Activated naive CD8-positive, alpha-beta T cell treated with anti-CD3 and anti-CD28 coated beads for 36 hours (primary cell): ENCODE results near the gene PLTP. TPM values are rescaled to one million over a fixed set of nuclear protein-coding genes. Genes with fewer than 3 reads are reported as not detected.
"Not testable (repeated sequence)": the region's sequence is repeated elsewhere in the genome, so short reads cannot be mapped to it uniquely, and the experiment has no call there.

Experiments
- DNase-seq: peaks from one replicate; pipeline ENCODE4 v3.0.0; 2021
- H3K27ac Mint-ChIP-seq: one replicate; pipeline ENCODE4 v1.8.0; 2022; ENCODE audit warnings: mild to moderate bottlenecking, moderate library complexity, mixed read lengths
- H3K27me3 Mint-ChIP-seq: one replicate; pipeline ENCODE4 v1.8.0; 2022; ENCODE audit warnings: mild to moderate bottlenecking, mixed read lengths
- H3K36me3 Mint-ChIP-seq: one replicate; pipeline ENCODE4 v1.8.0; 2021; ENCODE audit warnings: mild to moderate bottlenecking, mixed read lengths
- H3K4me1 Mint-ChIP-seq: one replicate; pipeline ENCODE4 v1.8.0; 2021; ENCODE audit warnings: mixed read lengths
- H3K4me3 Mint-ChIP-seq: one replicate; pipeline ENCODE4 v1.8.0; 2022; ENCODE audit warnings: mild to moderate bottlenecking, moderate library complexity, mixed read lengths
- H3K9me3 Mint-ChIP-seq: one replicate; pipeline ENCODE4 v1.8.0; 2022; ENCODE audit warnings: mixed read lengths
- total RNA-seq, 2 experiments: library from RNA; stranded (reverse); gene quantifications; one replicate each; pipeline ENCODE4 v1.2.3, GENCODE V29; 2021

Gene PLTP
- 1 to 10 TPM; 5.9 to 6.2 TPM for total RNA-seq

DNA sequence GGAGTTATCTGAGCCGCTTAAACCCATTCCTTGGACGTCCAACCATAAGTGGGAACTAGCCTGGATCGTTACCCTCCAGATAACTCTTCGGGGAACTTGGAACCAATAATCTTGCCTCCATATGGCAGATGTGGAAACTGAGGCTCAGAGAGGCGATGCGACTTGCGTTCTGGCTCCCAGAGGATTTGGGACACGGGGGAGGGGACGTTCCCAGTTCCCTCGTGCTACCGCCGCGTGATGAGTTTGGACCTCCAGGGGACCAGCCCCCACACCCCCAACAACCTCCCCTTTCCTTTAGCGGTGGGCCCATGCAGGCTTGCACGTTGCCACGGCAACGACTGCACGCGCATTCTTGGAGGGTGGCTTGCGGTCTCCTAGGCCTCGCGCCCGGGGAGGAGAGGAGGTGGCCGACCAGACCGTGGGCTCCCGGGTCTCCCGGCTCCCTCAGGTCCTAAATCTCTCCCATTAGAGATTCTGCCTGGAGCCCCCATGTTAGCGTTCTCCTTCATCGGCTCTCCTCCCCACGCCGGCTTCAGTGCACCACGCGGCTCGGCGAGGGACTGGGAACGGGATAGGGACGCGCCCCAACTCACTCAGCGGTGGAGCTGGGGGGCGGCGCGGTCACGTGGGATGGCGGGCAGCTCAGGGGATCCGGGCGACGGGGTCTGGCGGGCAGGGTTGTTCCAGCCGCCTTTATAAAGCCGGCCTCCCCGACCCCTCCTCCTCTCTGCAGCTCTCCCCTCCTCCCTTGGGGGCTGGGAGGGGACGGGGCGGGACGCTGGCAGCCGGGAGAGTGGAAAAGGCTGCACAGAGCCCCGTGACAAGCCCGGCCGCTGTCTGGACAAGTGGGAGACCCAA lies at the start of gene PLTP:
Gene PLTP (minus strand): TSS at position 670 of the 858 bp plus-strand sequence. CDS start 703 bp downstream, outside the sequence.
- Mint-ChIP-seq H3K27ac (peak within 1 kb of the TSS; percentile 58), H3K9me3 (no peaks in the 10 kb centered on the region), H3K4me1 (peaks cover 14% of the 10 kb centered on the region), H3K36me3 (no peaks in the 10 kb centered on the region), H3K4me3 (peak within 1 kb of the TSS; percentile 70), H3K27me3 (peaks cover 20% of the 10 kb centered on the region)
- peak; percentile 59 for DNase-seq

GRCh38 chr20:45959956-45960630 lies 48.1 kb upstream of the PLTP start:
- H3K4me1 Mint-ChIP-seq = peaks cover 2% of the 10 kb centered on the region
- H3K36me3 Mint-ChIP-seq = peaks cover 20% of the 10 kb centered on the region
- DNase-seq = no peak
- no peak overlapping the region for H3K27ac Mint-ChIP-seq
- no peaks in the 10 kb centered on the region for H3K9me3 Mint-ChIP-seq
- H3K27me3 Mint-ChIP-seq = no peaks in the 10 kb centered on the region
- no peak overlapping the region for H3K4me3 Mint-ChIP-seq

DNA sequence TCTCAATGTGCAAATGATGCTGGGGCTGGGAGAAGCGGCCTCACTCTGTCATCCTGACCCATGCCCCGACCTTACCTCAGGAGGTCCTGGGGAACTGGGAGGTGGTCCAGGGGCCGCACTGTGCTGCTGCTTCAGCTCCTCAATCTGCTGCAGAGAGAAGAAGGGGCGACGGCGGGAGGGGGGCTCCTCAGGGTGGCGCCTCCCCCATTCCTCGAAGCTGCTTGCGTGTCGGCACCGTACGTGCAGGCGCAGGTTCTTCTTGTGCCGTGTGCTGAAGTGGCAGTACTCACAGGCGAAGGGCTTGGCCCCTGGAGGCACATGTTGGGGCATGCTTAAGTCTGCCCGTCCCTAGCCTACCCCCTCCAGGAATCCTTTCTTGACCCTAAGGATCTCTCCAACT lies 47.2 kb upstream of the PLTP start:
- Mint-ChIP-seq H3K27me3 (no peaks in the 10 kb centered on the region), H3K4me3 (no peak overlapping the region), H3K4me1 (peaks cover 1% of the 10 kb centered on the region), H3K9me3 (no peaks in the 10 kb centered on the region), H3K27ac (no peak overlapping the region), H3K36me3 (peaks cover 20% of the 10 kb centered on the region)
- DNase-seq = no peak

GRCh38 chr20:45958593-45958992 lies 46.6 kb upstream of the PLTP start:
- Mint-ChIP-seq H3K9me3 (no peaks in the 10 kb centered on the region), H3K36me3 (peaks cover 22% of the 10 kb centered on the region), H3K4me1 (no peaks in the 10 kb centered on the region), H3K27ac (no peak overlapping the region), H3K27me3 (no peaks in the 10 kb centered on the region), H3K4me3 (no peak overlapping the region)
- no peak for DNase-seq

DNA sequence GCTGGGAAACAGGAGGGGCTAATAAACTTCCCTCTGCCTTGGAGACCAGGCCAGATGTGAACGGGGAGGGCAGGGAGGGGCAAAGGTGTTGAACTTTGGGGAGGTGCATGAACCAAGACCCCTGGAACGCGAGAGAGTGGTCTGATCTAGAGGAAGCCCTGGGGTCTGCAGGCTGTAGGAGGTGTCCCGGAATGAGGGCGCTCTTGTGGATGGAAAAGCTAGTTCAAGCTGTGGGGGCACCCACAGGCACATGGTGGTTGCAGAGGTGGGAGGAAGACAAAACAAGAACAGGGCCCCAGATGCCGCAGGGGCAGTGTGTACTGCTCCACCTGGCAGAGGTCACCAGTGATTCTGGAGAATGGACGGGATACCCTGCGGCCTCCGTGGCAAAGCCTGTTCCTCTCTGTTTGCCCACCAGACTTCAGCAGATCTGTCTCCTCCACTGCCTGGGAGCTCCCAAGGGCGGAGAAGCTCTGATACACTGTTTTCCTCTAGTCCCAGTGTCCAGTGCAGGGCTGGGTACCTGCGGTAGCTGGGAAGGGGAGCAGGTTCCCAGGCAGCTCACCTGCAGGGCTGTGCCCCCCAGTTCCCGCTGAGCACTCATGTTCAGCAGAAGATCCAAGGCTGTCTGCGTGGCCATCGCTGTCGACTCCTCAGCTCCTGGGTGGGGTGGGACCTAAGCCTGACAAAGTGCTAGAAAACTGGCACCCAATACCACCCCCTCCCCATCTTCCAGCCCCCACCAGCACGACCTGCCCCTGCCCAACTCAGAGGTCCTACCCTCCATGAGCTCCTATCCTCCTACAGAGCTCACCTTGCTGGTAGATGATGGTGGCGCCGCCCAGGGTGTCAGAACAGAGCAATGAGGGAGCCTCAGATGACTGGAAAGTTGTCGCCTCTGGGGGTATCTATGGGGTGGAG lies 45.3 kb upstream of the PLTP start:
- peaks cover 22% of the 10 kb centered on the region for H3K36me3 Mint-ChIP-seq
- no peak overlapping the region for H3K4me3 Mint-ChIP-seq
- no peaks in the 10 kb centered on the region for H3K27me3 Mint-ChIP-seq
- H3K4me1 Mint-ChIP-seq = no peaks in the 10 kb centered on the region
- no peak for DNase-seq
- H3K27ac Mint-ChIP-seq = no peak overlapping the region
- H3K9me3 Mint-ChIP-seq = no peaks in the 10 kb centered on the region

DNA sequence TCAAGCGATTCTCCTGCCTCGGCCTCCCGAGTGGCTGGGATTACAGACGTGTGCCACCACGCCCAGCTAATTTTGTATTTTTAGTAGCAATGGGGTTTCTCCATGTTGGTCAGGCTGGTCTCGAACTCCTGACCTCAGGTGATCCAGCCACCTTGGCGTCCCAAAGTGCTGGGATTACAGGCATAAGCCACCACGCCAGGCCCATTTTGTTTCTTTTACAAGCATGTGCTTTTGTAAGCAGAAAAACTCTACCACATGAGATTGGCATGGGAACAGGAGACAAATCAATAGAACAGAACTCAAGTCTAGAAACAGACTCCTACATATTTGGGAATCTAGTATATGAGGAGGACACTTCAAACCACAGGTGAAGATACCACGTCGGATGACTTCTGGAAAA lies 44.4 kb upstream of the PLTP start:
- H3K9me3 Mint-ChIP-seq, H3K4me3 Mint-ChIP-seq, H3K27ac Mint-ChIP-seq, DNase-seq, H3K4me1 Mint-ChIP-seq, H3K27me3 Mint-ChIP-seq: not testable (repeated sequence)
- H3K36me3 Mint-ChIP-seq = peaks cover 20% of the 10 kb centered on the region

- no peak for DNase-seq
- H3K4me1 Mint-ChIP-seq = no peaks in the 10 kb centered on the region
- peaks cover 14% of the 10 kb centered on the region for H3K36me3 Mint-ChIP-seq
- no peaks in the 10 kb centered on the region for H3K27me3 Mint-ChIP-seq
- H3K27ac Mint-ChIP-seq = no peak overlapping the region
- no peak overlapping the region for H3K4me3 Mint-ChIP-seq
- no peaks in the 10 kb centered on the region for H3K9me3 Mint-ChIP-seq
These were observed 41.7 kb upstream of the PLTP start for GRCh38 chr20:45953672-45954071.

GRCh38 chr20:45952861-45953260 lies 40.9 kb upstream of the PLTP start:
- no peaks in the 10 kb centered on the region for H3K27me3 Mint-ChIP-seq
- no peak overlapping the region for H3K4me3 Mint-ChIP-seq
- H3K27ac Mint-ChIP-seq = no peak overlapping the region
- DNase-seq = no peak
- H3K9me3 Mint-ChIP-seq = no peaks in the 10 kb centered on the region
- peaks cover 10% of the 10 kb centered on the region for H3K36me3 Mint-ChIP-seq
- no peaks in the 10 kb centered on the region for H3K4me1 Mint-ChIP-seq

DNA sequence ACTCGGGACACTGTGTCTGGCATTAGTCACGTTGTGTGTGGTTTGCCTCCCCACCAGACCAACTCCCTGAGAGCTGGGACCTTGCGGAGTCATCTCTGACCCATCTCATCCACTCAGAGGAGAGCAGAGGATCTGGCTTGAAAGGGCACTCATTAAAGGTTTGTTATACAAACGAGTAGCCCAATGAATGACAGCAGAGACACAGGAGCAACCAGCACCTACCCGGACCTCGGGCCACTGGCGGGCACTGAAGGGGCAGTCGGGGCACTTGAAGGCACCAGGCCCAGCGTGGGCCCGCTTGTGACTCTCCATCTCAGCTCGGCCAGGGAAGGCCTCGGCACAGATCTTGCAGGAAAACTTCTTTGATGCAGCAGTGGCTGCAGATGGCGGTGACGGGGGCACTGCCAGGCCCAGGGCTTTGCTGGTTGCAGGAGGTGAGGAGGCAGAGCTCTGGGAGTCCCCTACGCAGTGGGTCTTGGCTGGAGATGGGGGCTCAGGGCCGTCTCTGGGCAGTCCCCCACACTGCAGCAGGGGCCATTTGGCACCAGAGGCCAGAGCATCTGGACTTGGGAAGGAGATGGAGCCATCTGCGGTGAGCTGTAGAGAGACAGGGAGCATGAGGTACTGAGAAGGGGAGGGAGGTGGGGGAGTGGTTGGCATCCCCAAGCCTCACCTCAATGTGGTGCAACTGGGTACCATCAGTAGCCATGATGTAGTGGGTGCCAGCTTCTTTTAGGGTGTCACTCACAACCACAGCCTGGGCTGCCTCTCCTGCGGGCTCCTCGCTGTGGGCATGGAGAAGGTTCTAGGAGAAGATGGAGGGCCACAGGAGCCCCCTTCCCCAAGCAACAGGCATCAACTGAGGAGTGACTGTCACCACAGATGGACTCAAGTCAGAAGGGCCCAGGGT lies 40.2 kb upstream of the PLTP start:
- no peak overlapping the region for H3K4me3 Mint-ChIP-seq
- no peaks in the 10 kb centered on the region for H3K27me3 Mint-ChIP-seq
- DNase-seq = no peak
- H3K27ac Mint-ChIP-seq = no peak overlapping the region
- H3K36me3 Mint-ChIP-seq = peaks cover 10% of the 10 kb centered on the region
- H3K4me1 Mint-ChIP-seq = no peaks in the 10 kb centered on the region
- H3K9me3 Mint-ChIP-seq = no peaks in the 10 kb centered on the region

GRCh38 chr20:45950330-45950646 lies 38.3 kb upstream of the PLTP start:
- peaks cover 8% of the 10 kb centered on the region for H3K36me3 Mint-ChIP-seq
- H3K4me3 Mint-ChIP-seq = no peak overlapping the region
- H3K9me3 Mint-ChIP-seq = no peaks in the 10 kb centered on the region
- no peak overlapping the region for H3K27ac Mint-ChIP-seq
- no peaks in the 10 kb centered on the region for H3K4me1 Mint-ChIP-seq
- no peak for DNase-seq
- no peaks in the 10 kb centered on the region for H3K27me3 Mint-ChIP-seq

GRCh38 chr20:45949542-45950329 lies 37.8 kb upstream of the PLTP start:
- no peak for DNase-seq
- H3K27ac Mint-ChIP-seq = peak overlapping the region; percentile 42
- H3K4me1 Mint-ChIP-seq = no peaks in the 10 kb centered on the region

GRCh38 chr20:45948742-45949541 lies 37.0 kb upstream of the PLTP start:
- H3K36me3 Mint-ChIP-seq = peaks cover 8% of the 10 kb centered on the region
- peaks cover 3% of the 10 kb centered on the region for H3K4me1 Mint-ChIP-seq
- H3K27ac Mint-ChIP-seq = peak overlapping the region; percentile 17
- no peak for DNase-seq
- no peak overlapping the region for H3K4me3 Mint-ChIP-seq
- H3K27me3 Mint-ChIP-seq = no peaks in the 10 kb centered on the region
- H3K9me3 Mint-ChIP-seq = no peaks in the 10 kb centered on the region

More at GRCh38 chr20:45949542-45950329, 37.8 kb upstream of the PLTP start:
- peaks cover 8% of the 10 kb centered on the region for H3K36me3 Mint-ChIP-seq
- H3K9me3 Mint-ChIP-seq = no peaks in the 10 kb centered on the region
- H3K27me3 Mint-ChIP-seq = no peaks in the 10 kb centered on the region
- H3K4me3 Mint-ChIP-seq = no peak overlapping the region

GRCh38 chr20:45948261-45948733 lies 36.3 kb upstream of the PLTP start:
- no peak overlapping the region for H3K4me3 Mint-ChIP-seq
- peaks cover 3% of the 10 kb centered on the region for H3K4me1 Mint-ChIP-seq
- no peaks in the 10 kb centered on the region for H3K9me3 Mint-ChIP-seq
- H3K36me3 Mint-ChIP-seq = peaks cover 6% of the 10 kb centered on the region
- DNase-seq = no peak
- no peaks in the 10 kb centered on the region for H3K27me3 Mint-ChIP-seq
- peak overlapping the region; percentile 63 for H3K27ac Mint-ChIP-seq
